Measurements from ENCODE around the gene MICU1.

- TF ChIP-seq CTCF (optimal IDR thresholded peaks at IDR 0.05 in 1 of 3, IDR thresholded peaks at IDR 0.05 in 1 of 3, conservative IDR thresholded peaks at IDR 0.05 in 1 of 3; ENCODE audit: extremely low read depth in 1 of 3, insufficient read depth in 2 of 3, low read length in 3 of 3), result no peak
- no peak for TF ChIP-seq EZH2 (IDR thresholded peaks at IDR 0.05; ENCODE audit: low read length)
These were observed 291.0 kb downstream of the MICU1 start for GRCh38 chr10:72334825-72335393.

All from keratinocyte (primary cell).